SK-N-MC (cell line): ENCODE results near the gene OR5C1.

ENCODE experiments used
- EZH2 ChIP-seq: fragments of 200-600 bp; sonication (generic); IDR thresholded peaks from one replicate; pipeline ENCODE4 v1.6.1; 2017; ENCODE audit warnings: antibody characterized with exemption
- POLR2AphosphoS5 ChIP-seq: IDR thresholded peaks from 2 replicates; pipeline ENCODE4 v1.6.1; 2012; ENCODE audit warnings: mild to moderate bottlenecking, low read depth, low read length, borderline replicate concordance

DNA sequence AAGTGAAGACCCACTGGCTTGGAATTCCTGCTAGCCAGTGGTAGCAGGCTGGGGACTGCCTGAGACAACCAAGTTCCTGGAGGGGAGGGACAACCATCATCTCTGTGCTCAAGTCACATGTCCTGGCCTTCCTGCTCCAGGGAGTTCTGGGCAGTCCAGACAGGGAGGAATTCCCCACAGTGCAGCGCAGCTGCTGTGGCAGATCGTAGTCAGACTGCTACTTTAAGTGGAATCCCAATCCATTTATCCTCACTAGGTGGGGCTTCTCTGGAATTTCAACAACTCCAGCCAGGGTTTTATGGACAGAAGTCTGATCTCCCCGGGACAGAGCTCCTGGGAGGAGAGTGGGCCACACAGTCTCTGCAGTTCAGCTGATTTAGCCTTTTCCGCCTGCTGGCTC lies 20.9 kb upstream of the OR5C1 start:
- TF ChIP-seq EZH2 (no peak), POLR2AphosphoS5 (no peak)
